SIG-M5 (cell line): Measurements from ENCODE around the gene GRIK3.

Experiments used
- DNase-seq: peaks from one replicate; lab custom pipeline; 2025; lab: John Stamatoyannopoulos, UW

Gene GRIK3

GRCh38 chr1:36851595-36851994 lies 182.7 kb downstream of the GRIK3 start:
- no peak for DNase-seq

GRCh38 chr1:36851087-36851486 lies 183.2 kb downstream of the GRIK3 start:
- no peak for DNase-seq

- no peak for DNase-seq
These were observed 184.4 kb downstream of the GRIK3 start for GRCh38 chr1:36849956-36850355.

GRCh38 chr1:36847761-36848160 lies 186.6 kb downstream of the GRIK3 start:
- DNase-seq, result no peak

GRCh38 chr1:36847186-36847585 lies 187.1 kb downstream of the GRIK3 start:
- DNase-seq, result no peak

- DNase-seq, result no peak
These were observed 188.0 kb downstream of the GRIK3 start for GRCh38 chr1:36846357-36846756.

GRCh38 chr1:36845802-36846201 lies 188.5 kb downstream of the GRIK3 start:
- no peak for DNase-seq

GRCh38 chr1:36844917-36845316 lies 189.4 kb downstream of the GRIK3 start:
- DNase-seq, result no peak

- DNase-seq, result no peak
These were observed 190.3 kb downstream of the GRIK3 start for GRCh38 chr1:36843906-36844610.

- no peak for DNase-seq
These were observed 191.3 kb downstream of the GRIK3 start for GRCh38 chr1:36843027-36843426.

GRCh38 chr1:36842448-36842847 lies 191.9 kb downstream of the GRIK3 start:
- no peak for DNase-seq

GRCh38 chr1:36839485-36839884 lies 194.8 kb downstream of the GRIK3 start:
- no peak for DNase-seq

GRCh38 chr1:36838888-36839287 lies 195.4 kb downstream of the GRIK3 start:
- DNase-seq, result no peak

GRCh38 chr1:36836916-36837315 lies 197.4 kb downstream of the GRIK3 start:
- DNase-seq, result no peak

GRCh38 chr1:36836196-36836883 lies 198.0 kb downstream of the GRIK3 start:
- DNase-seq, result no peak

- no peak for DNase-seq
These were observed 198.6 kb downstream of the GRIK3 start for GRCh38 chr1:36835696-36836095.

GRCh38 chr1:36835017-36835695 lies 199.2 kb downstream of the GRIK3 start:
- no peak for DNase-seq

GRCh38 chr1:36834586-36834985 lies 199.7 kb downstream of the GRIK3 start:
- no peak for DNase-seq

GRCh38 chr1:36831186-36831810 lies 203.0 kb downstream of the GRIK3 start:
- DNase-seq, result no peak

- DNase-seq, result no peak
These were observed 204.4 kb downstream of the GRIK3 start for GRCh38 chr1:36829961-36830360.

- no peak for DNase-seq
These were observed 205.2 kb downstream of the GRIK3 start for GRCh38 chr1:36829066-36829465.

- DNase-seq, result no peak
These were observed 209.1 kb downstream of the GRIK3 start for GRCh38 chr1:36825226-36825625.

- no peak for DNase-seq
These were observed 209.9 kb downstream of the GRIK3 start for GRCh38 chr1:36824390-36824861.
